HEK293 (cell line): Measurements from ENCODE around the gene ZG16.

Source experiments
- CTCF ChIA-PET: fragments of 350-600 bp; formaldehyde crosslinking; extraction: SDS; loops from one replicate; lab custom pipeline; 2021; ENCODE audit warnings: antibody characterized with exemption; lab: Yijun Ruan, JAX
- POLR2A ChIA-PET: fragments of 300-600 bp; formaldehyde crosslinking; extraction: SDS; loops from one replicate; lab custom pipeline; 2020; ENCODE audit warnings: antibody characterized with exemption, inconsistent platforms; lab: Yijun Ruan, JAX
- H3K27ac ChIP-seq: fragments of 200-500 bp; sonication (Bioruptor generic); 2 replicates; pipeline ENCODE4 v1.5.1; 2014; ENCODE audit warnings: low read depth, low read length, control low read depth, inconsistent platforms; ENCODE audit errors: extremely low read depth
- H3K36me3 ChIP-seq, 2 experiments: fragments of 200-500 bp in 1 of 2; sonication (Bioruptor generic) in 1 of 2; 1 replicate in 1 of 2; 2 replicates in 1 of 2; pipeline ENCODE4 v1.5.1; 2014 to 2017; ENCODE audit warnings: inconsistent platforms in 2 of 2, low read length in 2 of 2; ENCODE audit not compliant: control insufficient read depth in 2 of 2, insufficient read depth in 1 of 2
- H3K4me1 ChIP-seq: fragments of 200-500 bp; sonication (Bioruptor generic); 2 replicates; pipeline ENCODE4 v1.5.1; 2014; ENCODE audit warnings: mild to moderate bottlenecking, low read length, inconsistent platforms; ENCODE audit not compliant: control insufficient read depth, insufficient read depth
- H3K4me3 ChIP-seq: 2 replicates; pipeline ENCODE4 v1.5.1; 2011; ENCODE audit warnings: low read depth, mild to moderate bottlenecking, control low read depth, low read length, moderate library complexity
- H3K9me3 ChIP-seq: fragments of 200-500 bp; sonication (Bioruptor generic); 2 replicates; pipeline ENCODE4 v1.5.1; 2014; ENCODE audit warnings: low read depth, low read length, inconsistent platforms; ENCODE audit not compliant: control insufficient read depth, insufficient read depth
- ELK4 ChIP-seq: IDR thresholded peaks from 2 replicates; pipeline ENCODE4 v1.6.1; 2011; ENCODE audit warnings: mild to moderate bottlenecking, low read depth, low read length, borderline replicate concordance
- KLF8 ChIP-seq: fragments of 450-650 bp; formaldehyde crosslinking; IDR thresholded peaks from 2 replicates; pipeline ENCODE4 v1.5.1; 2016; ENCODE audit warnings: missing biosample characterization, missing genetic modification characterization
- MEIS1 ChIP-seq: sonication (generic); formaldehyde crosslinking; IDR thresholded peaks from 2 replicates; pipeline ENCODE4 v1.8.1; 2022; ENCODE audit warnings: missing genetic modification reagents, mild to moderate bottlenecking, borderline replicate concordance
- PBX3 ChIP-seq: sonication (generic); formaldehyde crosslinking; IDR thresholded peaks from 2 replicates; pipeline ENCODE4 v1.8.1; 2022; ENCODE audit warnings: mild to moderate bottlenecking, moderate library complexity, missing genetic modification reagents
- SCRT2 ChIP-seq: fragments of 450-650 bp; formaldehyde crosslinking; IDR thresholded peaks from 2 replicates; pipeline ENCODE4 v1.5.1; 2016; ENCODE audit warnings: missing biosample characterization, missing genetic modification characterization
- SETDB1 ChIP-seq: IDR thresholded peaks from one replicate; pipeline ENCODE4 v1.6.1; 2017; ENCODE audit warnings: mild to moderate bottlenecking, low read length, moderate library complexity, mixed read lengths; ENCODE audit not compliant: insufficient read length
- TRIM28 ChIP-seq: IDR thresholded peaks from 2 replicates; pipeline ENCODE4 v1.6.1; 2011; ENCODE audit warnings: low read length, control low read depth, borderline replicate concordance
- ZNF221 ChIP-seq: fragments of 450-650 bp; formaldehyde crosslinking; IDR thresholded peaks from 2 replicates; pipeline ENCODE4 v1.5.1; 2017; ENCODE audit warnings: missing biosample characterization, missing genetic modification characterization, borderline replicate concordance
- ZNF274 ChIP-seq, 2 experiments: fragments of 200-500 bp in 1 of 2; fragments of 450-650 bp in 1 of 2; sonication (Bioruptor generic) in 1 of 2; formaldehyde crosslinking in 1 of 2; IDR thresholded peaks; 2 replicates each; pipeline versions ENCODE4 v1.5.1 to v1.6.1; 2014 to 2016; ENCODE audit warnings: borderline replicate concordance in 1 of 2, inconsistent platforms in 1 of 2, low read length in 1 of 2, missing biosample characterization in 1 of 2, missing genetic modification characterization in 1 of 2
- ZNF341 ChIP-seq: fragments of 450-650 bp; formaldehyde crosslinking; IDR thresholded peaks from 2 replicates; pipeline ENCODE4; 2016; ENCODE audit warnings: low read depth, missing biosample characterization, missing genetic modification characterization
- ZNF362 ChIP-seq: fragments of 450-650 bp; formaldehyde crosslinking; IDR thresholded peaks from 2 replicates; pipeline ENCODE4 v1.5.1; 2016; ENCODE audit warnings: missing biosample characterization, missing genetic modification characterization
- ZNF629 ChIP-seq: fragments of 450-650 bp; formaldehyde crosslinking; IDR thresholded peaks from 2 replicates; pipeline ENCODE4 v1.5.1; 2017; ENCODE audit warnings: missing biosample characterization, missing genetic modification characterization

The ZG16 gene

GRCh38 chr16:29806641-29807425 is 28.8 kb downstream of the ZG16 start:
- Histone ChIP-seq H3K27ac (peak overlapping the region; percentile 100), H3K4me3 (peak overlapping the region; percentile 67)
- CTCF ChIA-PET: interaction anchor here (0.7 to 3.0 kb wide), 9 partner anchors 9 to 1240 kb away, joined by 3 to 23 read pairs (median 4); partner anchors contain the start of genes HIRIP3, INO80E, MVP and PAGR1
- TF ChIP-seq PBX3: peak; percentile 61; the same call in 1 of the 2 replicates
- TF ChIP-seq ZNF221 (tag by site-specific recombination): no peak
- TF ChIP-seq, all 188 proteins: peak for 1
- POLR2A ChIA-PET: interaction anchor here (0.6 to 4.0 kb wide), 20 partner anchors 10 to 1227 kb away, joined by 3 to 106 read pairs (median 4); partner anchors contain the start of genes ALDOA, ASPHD1, HIRIP3 and KCTD13
- Histone ChIP-seq H3K36me3 (peaks cover 0 to 59% of the 10 kb centered on the region in 2 experiments; a peak in 2 of 3 replicates), H3K9me3 (no peaks in the 10 kb centered on the region), H3K4me1 (peaks cover 17% of the 10 kb centered on the region)

- POLR2A ChIA-PET: interaction anchor here (0.7 to 4.0 kb wide), 14 partner anchors 11 to 211 kb away, joined by 3 to 106 read pairs (median 6); partner anchors contain the start of genes ASPHD1, KCTD13, KIF22 and MVP
- Histone ChIP-seq H3K4me3 (peak overlapping the region; percentile 67), H3K4me1 (peaks cover 17% of the 10 kb centered on the region), H3K27ac (peak overlapping the region; percentile 100), H3K36me3 (peaks cover 0 to 54% of the 10 kb centered on the region in 2 experiments; a peak in 2 of 3 replicates), H3K9me3 (no peaks in the 10 kb centered on the region)
- CTCF ChIA-PET: interaction anchor here (0.6 to 3.0 kb wide), 13 partner anchors 8 to 1170 kb away, joined by 3 to 23 read pairs (median 3); partner anchors contain the start of genes HIRIP3, INO80E, MVP and PAGR1
- no peak for TF ChIP-seq ZNF274 (IDR thresholded peaks at IDR 0.05; ENCODE audit: low read length)
- TF ChIP-seq ZNF274 (tag by site-specific recombination; IDR thresholded peaks at IDR 0.05; ENCODE audit: borderline replicate concordance): no peak
- peak; percentile 59; the same call in 1 of the 2 replicates for TF ChIP-seq TRIM28
These were observed 29.6 kb downstream of the ZG16 start for GRCh38 chr16:29807426-29808218.

GRCh38 chr16:29808219-29808900 is 30.3 kb downstream of the ZG16 start:
- H3K4me1 ChIP-seq: peaks cover 17% of the 10 kb centered on the region
- H3K4me3 ChIP-seq: peak overlapping the region; percentile 67
- TF ChIP-seq ELK4 (no peak), MEIS1 (CRISPR knock-in tag) (no peak), ZNF341 (tag by site-specific recombination) (no peak), ZNF629 (tag by site-specific recombination) (no peak), SCRT2 (tag by site-specific recombination) (no peak), KLF8 (tag by site-specific recombination) (no peak), ZNF362 (tag by site-specific recombination) (no peak), SETDB1 (no peak)
- TF ChIP-seq, all 188 proteins: peak for 0
- ChIA-PET CTCF (interaction anchor here (0.6 to 3.0 kb wide), 10 partner anchors 10 to 1170 kb away, joined by 3 to 23 read pairs (median 4); partner anchors contain the start of genes HIRIP3, INO80E and MVP), POLR2A (interaction anchor here (0.7 to 4.0 kb wide), 12 partner anchors 10 to 210 kb away, joined by 3 to 106 read pairs (median 8); partner anchors contain the start of genes ASPHD1, KCTD13, KIF22 and MVP)
- peaks cover 0 to 46% of the 10 kb centered on the region in 2 experiments; a peak in 2 of 3 replicates for H3K36me3 ChIP-seq
- H3K27ac ChIP-seq: peak overlapping the region; percentile 100
- H3K9me3 ChIP-seq: no peaks in the 10 kb centered on the region
